GM19372 (cell line): ENCODE measurements around the gene USP20.
A peak's percentile ranks its signal among the peaks of the same experiment; 100 is the strongest.

ENCODE experiments used
- ATAC-seq: cut with Tn5 transposase; IDR thresholded peaks from one replicate; pipeline ENCODE4 v1.9.1; 2021; ENCODE audit warnings: mild to moderate bottlenecking, low read depth, moderate library complexity; ENCODE audit not compliant: unreplicated experiment

USP20 gene

GRCh38 chr9:129871046-129871445 lies 35.8 kb downstream of the USP20 start:
- ATAC-seq, result no peak

GRCh38 chr9:129873563-129874190 lies 38.4 kb downstream of the USP20 start:
- no peak for ATAC-seq

GRCh38 chr9:129874261-129875101 lies 39.2 kb downstream of the USP20 start:
- no peak for ATAC-seq

DNA sequence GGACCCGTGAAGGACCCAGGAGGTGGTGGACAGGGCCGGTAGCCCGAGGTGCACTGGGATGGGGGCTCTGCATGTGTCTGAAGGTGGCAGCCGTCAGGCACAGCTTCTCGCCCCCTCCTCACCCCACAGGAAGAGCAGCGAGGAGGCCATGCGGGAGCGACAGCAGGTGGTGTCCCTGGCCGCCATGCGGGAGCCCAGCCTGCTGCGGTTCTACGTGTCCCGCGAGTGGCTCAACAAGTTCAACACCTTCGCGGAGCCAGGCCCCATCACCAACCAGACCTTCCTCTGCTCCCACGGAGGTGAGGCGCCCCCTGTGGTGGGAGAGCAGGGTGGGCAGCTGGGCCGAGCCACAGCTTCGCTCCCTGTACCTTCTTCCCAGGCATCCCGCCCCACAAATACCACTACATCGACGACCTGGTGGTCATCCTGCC lies 39.9 kb downstream of the USP20 start:
- ATAC-seq, result no peak

DNA sequence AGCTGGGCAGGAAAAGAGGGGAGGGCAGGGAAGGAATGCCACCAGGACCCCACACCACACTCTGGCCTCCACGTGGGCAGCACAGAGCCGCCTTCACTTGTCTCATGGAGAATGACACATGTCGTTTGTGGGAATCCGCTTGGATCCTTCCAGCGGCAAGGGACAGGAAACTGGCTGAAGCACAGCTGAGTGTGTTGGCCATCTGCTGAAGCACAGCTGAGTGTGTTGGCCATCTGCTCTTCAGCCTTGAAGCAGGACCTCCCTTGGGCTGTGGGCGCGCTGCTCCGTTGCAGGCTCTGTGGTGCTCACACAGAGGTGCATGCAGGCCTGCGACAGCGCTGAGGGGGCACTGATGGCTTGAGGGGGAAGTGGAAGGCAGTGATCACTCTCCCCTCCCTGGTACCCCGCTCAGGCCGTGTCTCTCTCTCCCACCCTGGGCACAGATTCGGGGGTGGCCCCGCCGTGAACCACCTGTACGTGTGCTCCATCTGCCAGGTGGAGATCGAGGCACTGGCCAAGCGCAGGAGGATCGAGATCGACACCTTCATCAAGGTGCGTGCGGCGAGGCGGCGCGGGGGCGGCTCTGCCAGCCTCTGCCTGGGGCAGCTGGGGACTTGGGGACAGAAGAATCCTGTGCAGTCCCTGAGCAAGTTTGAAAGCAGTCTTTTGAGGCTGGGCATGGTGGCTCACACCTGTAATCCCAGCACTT lies 40.6 kb downstream of the USP20 start:
- ATAC-seq, result no peak

DNA sequence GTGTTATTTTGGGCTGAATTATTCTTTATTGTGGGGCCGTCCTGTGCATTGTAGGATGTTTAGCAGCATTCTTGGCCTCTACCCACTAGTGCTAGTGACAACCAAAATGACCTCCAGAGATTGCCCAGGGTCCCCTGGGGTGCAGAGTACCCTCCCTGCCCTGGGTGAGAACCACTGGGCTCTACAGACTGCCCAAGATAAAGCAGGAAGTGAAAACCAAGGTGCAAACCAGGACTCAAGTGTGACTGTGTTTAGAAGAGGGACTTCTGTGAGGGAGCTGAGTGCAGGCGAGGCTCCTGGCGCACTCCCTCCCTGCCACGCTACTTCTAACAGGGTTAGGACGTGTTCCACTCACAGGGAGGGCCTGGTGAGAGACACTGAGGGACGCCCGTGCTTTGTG lies 41.6 kb downstream of the USP20 start:
- no peak for ATAC-seq

DNA sequence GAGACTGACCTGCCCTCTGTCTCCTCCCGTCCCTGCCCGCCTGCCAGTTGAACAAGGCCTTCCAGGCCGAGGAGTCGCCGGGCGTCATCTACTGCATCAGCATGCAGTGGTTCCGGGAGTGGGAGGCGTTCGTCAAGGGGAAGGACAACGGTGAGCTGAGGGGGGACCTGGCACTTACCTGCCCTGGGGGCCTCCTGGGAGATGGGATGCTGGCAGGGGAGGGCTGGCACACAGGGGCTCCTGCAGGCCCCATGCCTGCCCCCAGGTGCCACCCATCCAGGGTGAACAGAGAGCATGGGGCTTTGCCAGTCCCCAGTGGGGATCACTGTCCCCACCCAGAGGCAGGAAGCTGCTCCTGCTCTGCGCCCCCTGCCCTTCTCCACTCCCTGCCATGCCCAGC lies 43.0 kb downstream of the USP20 start:
- no peak for ATAC-seq

DNA sequence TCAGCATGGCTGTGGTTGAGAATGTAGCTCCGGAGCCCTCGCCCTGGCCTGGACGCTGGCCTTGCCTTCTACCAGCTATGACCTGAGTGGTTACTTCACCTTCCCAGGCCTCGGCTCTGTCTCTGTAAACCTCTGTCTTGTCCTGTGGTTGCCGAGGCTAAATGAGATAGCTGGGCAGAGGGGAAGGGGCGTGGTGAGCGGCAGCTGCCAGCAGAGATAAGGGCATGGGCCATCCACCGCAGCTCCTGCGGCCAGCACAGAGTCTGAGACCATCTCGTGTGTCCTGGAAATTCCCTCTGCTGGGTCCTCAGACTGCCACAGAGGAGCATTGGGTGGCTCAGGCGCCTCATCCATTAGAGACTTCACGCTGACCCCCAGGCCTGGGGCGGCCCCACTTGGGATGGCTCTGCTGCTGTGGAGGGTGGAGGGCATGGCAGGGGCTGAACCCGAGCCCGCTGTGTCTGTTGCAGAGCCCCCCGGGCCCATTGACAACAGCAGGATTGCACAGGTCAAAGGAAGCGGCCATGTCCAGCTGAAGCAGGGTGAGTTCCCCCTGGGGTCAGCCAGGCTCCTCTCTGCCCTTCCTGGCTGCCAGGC lies 43.9 kb downstream of the USP20 start:
- no peak for ATAC-seq

- ATAC-seq, result no peak
Measured at GRCh38 chr9:129879991-129880653, 44.9 kb downstream of the USP20 start.

DNA sequence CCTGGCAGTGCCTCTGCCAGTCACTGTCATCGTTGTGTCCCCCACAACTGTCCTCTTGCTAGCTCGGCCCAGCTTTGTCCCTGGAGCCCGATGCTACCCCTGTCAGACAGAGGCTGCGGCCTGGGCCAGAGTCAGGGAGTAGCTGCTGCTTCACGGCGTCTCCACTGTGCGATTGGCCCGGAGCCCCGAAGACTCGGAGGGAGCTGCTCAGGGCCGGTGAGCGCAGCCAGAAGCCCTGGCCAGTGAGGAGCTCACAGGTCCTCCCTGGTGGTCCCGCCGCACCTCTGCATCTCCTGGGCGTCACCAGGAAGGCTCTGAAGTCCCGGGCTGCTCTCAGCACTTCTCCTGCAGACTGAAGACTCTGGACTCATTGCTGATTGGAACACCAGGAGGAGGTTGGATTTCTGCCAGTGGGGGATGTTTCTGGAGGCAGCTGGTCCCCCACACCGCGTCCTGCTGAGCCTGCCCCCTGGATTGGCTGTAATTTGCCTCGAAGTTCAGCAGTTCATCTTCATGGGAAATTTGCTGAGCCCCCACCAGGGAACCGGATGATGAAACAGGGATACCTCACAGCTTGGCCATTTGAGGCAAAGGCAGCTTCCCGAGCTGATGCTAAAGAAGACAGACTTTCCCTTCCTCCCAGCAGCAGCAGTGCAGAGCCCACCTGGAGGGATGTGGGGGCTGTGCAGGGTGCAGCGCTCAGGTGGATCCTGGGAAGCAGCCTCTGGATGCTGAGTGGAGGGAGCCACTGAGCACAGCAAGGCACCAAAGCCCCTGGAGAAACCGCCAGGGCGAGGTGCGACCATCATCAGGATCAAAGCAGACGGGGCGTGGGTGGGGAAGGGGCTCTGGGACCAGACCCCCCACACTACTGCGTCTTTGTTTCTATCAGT lies 45.6 kb downstream of the USP20 start:
- ATAC-seq, result no peak

- ATAC-seq, result no peak
Measured at GRCh38 chr9:129881547-129882324, 46.5 kb downstream of the USP20 start.

GRCh38 chr9:129884220-129885017 lies 49.2 kb downstream of the USP20 start:
- ATAC-seq, result peak; percentile 36

GRCh38 chr9:129885018-129885669 lies 49.9 kb downstream of the USP20 start:
- no peak for ATAC-seq

- no peak for ATAC-seq
Measured at GRCh38 chr9:129885670-129886106, 50.4 kb downstream of the USP20 start.

DNA sequence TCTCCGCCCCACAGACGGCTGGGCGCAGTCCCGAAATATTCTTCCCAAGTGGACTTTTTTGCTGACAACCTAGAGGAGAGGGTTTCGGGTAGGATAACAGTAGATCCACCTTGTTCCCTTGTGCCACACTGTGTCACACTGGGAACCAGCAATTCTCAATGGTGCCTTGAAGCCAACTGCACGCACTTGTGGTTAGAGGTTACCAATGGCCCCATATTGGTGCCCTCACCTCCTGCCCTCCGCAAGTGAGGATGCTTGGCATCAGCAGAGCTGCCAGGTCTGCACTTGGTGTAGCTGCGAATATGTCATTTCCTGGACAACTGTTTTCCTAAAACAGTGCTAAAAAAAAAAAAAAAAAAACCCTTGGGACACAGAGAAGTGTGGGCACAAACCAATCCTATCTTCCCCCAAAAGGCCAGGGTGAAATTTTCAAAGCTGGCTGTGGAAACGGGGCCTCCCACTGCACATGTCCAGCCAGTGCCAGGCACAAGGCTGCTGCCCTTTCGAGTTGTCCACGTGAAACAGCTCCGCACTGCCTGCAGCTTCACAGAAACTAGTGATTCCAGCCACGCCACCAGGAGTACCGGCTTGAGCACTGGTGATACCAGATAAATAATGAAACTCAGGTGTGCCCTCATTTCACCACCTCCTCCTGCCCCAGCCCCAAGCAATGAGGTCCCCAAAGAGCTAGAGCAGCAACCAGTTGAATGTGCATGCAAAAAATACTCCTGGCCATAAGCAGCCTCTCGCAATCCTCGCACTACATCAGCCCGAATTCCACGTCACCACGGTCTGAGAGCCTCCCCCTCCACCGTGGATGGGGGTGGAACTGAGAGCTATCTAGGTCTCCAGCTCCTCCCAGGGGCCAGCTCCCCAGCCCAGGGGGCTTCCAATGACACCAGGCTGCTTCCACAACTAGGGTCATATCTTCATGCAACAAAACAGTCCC lies 51.2 kb downstream of the USP20 start:
- ATAC-seq, result no peak
